ENCODE results near the gene ZNF20.
"Not testable (repeated sequence)": the region's sequence is repeated elsewhere in the genome, so short reads cannot be mapped to it uniquely, and the experiment has no call there.

Gene ZNF20

DNA sequence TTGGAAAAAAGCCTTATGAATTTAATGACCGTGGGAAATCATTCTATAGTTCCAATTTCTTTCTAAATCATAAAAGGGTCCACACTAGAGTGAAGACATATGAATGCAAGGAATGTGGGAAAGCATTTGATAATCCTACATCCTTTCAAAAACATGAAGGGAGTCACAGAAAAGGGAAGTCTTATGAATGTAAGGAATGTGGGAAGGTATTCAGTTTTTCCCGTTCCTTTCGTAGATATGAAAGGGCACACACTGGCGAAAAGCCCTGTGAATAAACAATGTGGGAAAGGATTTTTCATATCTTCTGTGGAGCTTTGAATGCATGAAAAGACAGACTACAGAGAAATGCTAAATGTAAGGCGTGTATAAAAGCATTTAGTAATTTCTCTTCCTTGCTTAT is 27.0 kb downstream of the ZNF20 start:
- FAIRE-seq (no peak), DNase-seq (ENCODE audit: low spot score) (no peak)

GRCh38 chr19:12112701-12113100 is 27.4 kb downstream of the ZNF20 start:
- FAIRE-seq (no peak), DNase-seq (ENCODE audit: low spot score) (no peak)

DNA sequence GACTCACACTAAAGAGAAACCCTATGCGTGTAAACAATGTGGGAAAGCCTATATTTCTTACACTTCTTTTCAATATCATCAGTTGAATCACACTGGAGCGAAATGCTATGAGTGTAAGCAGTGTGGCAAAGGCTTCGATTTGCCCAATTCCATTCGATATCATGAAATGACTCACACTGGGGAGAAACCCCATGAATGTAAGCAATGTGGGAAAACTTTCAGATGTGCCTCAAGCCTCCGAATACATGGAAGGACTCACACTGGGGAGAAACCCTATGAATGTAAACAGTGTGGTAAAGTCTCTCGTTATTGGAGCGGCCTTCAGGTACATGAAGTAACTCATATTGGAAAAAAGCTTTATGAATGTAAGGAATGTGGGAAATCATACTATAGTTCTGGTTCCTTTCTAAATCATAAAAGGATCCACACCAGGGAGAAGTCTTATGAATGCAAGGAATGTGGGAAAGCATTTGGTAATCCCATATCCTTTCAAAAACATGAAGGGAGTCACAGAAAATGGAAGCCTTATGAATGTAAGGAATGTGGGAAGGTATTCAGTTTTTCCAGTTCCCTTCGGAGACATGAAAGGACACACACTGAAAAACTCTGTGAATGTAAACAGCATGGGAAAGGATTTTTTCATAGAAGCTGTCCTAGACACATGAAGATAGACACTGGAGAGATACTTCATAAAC is 28.1 kb downstream of the ZNF20 start:
- FAIRE-seq = no peak
- DNase-seq (ENCODE audit: low spot score) = no peak

DNA sequence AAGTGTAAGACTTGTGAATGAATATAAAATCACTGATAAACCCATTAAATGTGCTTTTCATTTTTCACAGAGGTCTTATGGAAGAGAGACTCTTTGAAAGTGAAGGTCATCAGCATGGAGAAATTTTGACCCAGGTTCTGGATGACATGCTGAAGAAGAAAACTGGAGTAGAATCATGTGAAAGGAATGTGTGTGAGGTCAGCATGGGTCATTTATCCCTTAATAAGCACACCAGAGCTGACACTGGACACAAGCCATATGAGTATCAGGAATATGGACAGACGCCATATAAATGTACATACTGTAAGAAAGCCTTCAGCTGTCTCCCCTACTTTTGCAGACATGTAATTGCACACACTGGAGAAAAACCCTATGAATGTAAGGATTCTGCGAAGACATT is 29.0 kb downstream of the ZNF20 start:
- DNase-seq (ENCODE audit: low spot score) (no peak), FAIRE-seq (no peak)

DNA sequence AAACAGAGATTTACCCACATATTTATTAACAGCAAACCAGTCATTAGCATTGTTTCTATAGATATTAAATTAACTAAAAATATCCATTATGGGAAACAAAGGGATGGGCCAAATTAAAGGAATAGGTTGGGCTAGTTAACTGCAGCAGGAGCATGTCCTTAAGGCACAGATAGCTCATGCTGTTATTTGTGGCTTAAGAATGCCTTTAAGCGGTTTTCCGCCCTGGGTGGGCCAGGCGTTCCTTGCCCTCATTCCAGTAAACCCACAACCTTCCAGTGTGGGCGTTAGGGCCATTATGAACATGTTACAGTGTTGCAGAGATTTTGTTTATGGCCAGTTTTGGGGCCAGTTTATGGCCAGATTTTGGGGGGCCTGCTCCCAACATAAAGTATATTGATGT is 36.2 kb downstream of the ZNF20 start:
- FAIRE-seq = not testable (repeated sequence)

DNA sequence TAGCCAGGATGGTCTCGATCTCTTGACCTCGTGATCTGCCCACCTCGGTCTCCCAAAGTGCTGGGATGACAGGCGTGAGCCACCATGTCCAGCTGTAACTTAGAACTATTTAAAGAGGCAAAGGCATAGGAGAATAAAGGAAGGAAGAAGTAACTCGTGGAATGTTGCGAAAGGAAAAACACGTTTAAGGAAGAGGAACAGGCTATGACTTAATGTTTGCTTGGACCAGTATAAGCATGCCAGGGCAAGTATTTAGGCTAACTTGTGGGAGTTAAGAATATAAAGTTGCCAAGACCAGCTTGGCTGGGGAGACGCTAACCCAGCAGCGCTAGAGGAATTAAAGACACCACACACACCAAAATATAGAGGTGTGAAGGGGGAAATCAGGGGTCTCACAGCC is 42.1 kb downstream of the ZNF20 start:
- no peak for FAIRE-seq
- no peak for DNase-seq (ENCODE audit: low spot score)

More for the DNA sequence above, 36.2 kb downstream of the ZNF20 start:
- DNase-seq (ENCODE audit: low spot score) = not testable (repeated sequence)

- no peak for DNase-seq (ENCODE audit: low spot score)
- FAIRE-seq = no peak
Measured at GRCh38 chr19:12095111-12095790, 44.9 kb downstream of the ZNF20 start.

- DNase-seq (ENCODE audit: low spot score) = no peak
- no peak for FAIRE-seq
Measured at GRCh38 chr19:12093777-12094176, 46.4 kb downstream of the ZNF20 start.

DNA sequence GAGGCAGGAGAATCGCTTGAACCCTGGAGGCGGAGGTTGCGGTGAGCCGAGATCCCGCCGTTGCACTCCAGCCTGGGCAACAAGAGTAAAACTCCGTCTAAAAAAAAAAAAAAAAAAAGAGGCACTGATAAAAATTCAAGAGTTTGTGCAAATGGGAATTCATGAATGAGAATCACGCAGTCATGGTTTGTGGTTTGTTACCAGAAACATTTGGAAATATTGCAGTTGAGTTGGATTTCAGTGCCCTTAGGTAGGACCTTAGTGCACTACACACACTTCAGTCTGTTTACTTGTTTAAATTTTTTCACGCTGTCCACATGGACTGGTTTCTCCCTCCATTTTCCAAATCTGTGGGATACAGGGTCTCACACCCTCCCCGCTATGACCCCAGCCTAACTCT is 47.2 kb downstream of the ZNF20 start:
- no peak for FAIRE-seq

DNA sequence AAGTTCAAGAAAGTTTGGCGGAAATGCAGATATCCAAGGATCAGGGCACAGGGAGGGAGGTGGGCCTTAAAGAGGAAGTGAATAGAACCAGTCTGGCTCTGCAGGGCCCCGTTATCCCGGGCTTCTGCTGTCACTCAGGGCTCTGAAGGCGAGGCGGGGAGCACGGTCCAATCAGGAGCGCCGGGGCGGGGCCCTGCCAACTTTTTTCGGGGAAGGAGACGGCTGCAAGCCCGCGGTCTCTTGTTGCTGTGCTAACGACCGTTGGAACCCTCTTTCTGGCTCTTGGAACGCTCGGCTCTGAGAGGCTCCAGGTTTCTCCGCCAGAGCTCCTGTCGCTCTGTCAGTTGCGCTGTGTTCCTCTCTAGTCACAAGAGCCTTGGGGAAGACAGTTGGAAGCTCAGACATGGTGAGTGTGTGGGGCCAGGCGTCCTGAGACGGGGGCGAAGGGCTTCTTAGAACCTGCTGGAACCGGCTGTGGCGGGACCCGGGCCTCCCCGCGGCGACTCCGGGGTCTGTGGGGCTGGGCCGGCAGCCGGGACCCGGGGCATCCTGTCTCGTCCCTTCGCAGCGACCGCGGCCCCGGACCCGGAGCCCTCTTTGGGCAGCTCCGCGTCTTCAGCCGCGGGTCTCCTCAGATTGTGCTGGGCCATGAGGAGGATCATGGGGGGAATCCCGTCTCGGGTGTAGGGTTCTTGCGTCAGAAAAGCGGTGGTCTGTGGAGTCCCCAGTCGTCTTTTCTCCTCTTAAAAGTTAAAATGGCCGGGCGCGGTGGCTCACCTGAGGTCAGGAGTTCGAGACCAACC is 47.9 kb downstream of the ZNF20 start:
- DNase-seq (ENCODE audit: low spot score) (peak; percentile 58), FAIRE-seq (peak; percentile 42)

More for the DNA sequence above, 47.2 kb downstream of the ZNF20 start:
- no peak for DNase-seq (ENCODE audit: low spot score)

GRCh38 chr19:12090807-12091206 is 49.3 kb downstream of the ZNF20 start:
- DNase-seq (ENCODE audit: low spot score) (no peak), FAIRE-seq (no peak)

GRCh38 chr19:12085074-12085818 is 54.9 kb downstream of the ZNF20 start:
- DNase-seq (ENCODE audit: low spot score) (no peak), FAIRE-seq (no peak)

DNA sequence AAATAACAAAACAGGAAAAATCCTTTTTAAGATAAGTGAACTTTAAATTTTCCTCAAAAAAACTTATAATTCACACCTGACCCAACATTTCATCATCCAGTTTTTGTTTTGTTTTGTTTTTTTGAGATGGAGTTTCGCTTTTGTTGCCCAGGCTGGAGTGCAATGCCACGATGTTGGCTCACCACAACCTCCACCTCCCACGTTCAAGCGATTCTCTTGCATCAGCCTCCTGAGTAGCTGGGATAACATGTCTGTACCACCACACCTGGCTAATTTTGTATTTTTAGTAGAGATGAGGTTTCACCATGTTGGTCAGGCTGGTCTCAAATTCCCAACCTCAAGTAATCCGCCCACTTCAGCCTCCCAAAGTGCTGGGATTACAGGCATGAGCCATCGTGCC is 56.8 kb downstream of the ZNF20 start:
- not testable (repeated sequence) for DNase-seq (ENCODE audit: low spot score); FAIRE-seq
